ENCODE results near the gene TMEM183A. TPM values are rescaled to one million over a fixed set of nuclear protein-coding genes. Genes with fewer than 3 reads are reported as not detected.
A peak's percentile ranks its signal among the peaks of the same experiment; 100 is the strongest.

Gene TMEM183A
- total RNA-seq, 1 experiment from 2014 or later, result 59.1 TPM

DNA sequence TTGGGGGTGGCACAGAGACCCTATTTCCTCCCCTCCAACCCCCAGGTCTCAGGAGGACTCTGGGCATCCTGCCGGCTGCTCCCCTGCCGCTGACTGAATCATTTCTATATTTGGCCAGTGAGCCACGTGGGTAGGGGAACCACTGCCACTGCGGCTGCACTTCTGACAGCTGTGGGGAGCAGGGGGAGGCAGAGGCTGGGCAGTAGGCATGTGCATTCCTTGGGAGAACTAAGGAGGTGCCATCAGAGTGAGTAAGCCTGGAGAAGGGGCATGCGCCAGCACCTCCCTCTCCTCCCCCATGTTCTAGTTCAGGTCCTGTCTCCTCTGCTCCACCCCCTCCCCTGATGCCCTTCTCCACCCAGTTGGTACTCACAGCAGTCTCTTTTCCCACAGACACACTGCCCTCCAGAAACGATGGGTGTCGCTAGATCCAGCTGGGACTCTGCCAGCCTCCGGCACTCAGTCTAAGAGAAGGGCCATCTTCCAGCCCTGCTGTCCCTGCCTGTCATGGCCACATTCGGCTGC, 31.1 kb downstream of the TMEM183A start:
- no peaks in the 10 kb centered on the region for H3K27me3 ChIP-seq (ENCODE audit: control insufficient read depth, insufficient read depth, low read length)
- TF ChIP-seq SIN3A (IDR thresholded peaks at IDR 0.05; ENCODE audit: borderline replicate concordance, insufficient read depth, low read depth, low read length), result no peak
- ChIA-PET CTCF (interaction anchor here (0.6 to 2.6 kb wide), 4 partner anchors 12 to 178 kb away, joined by 3 to 43 read pairs (median 5); no protein-coding TSS in a partner anchor), POLR2A (no interaction called here)
- H3K36me3 ChIP-seq (ENCODE audit: control insufficient read depth, insufficient read depth, low read length), result no peaks in the 10 kb centered on the region
- ATAC-seq, result no peak
- no peak overlapping the region for H3K27ac ChIP-seq (ENCODE audit: low read length)
- H3K9me3 ChIP-seq (ENCODE audit: control insufficient read depth, insufficient read depth, low read depth, low read length), result no peaks in the 10 kb centered on the region
- no peak for DNase-seq (ENCODE audit: low read depth, low spot score)
- intact Hi-C loops (cut with micrococcal nuclease; ENCODE audit: unreplicated experiment), result loop anchor here (2.0 to 5.0 kb wide), 3 partner anchors 79 to 179 kb away; no protein-coding TSS in a partner anchor
- in situ Hi-C loops (cut with HindIII; ENCODE audit: low pct_unique_long_range_greater_than_20kb, low sequenced_read_pairs), result no loop called here
- no peak overlapping the region for H3K4me3 ChIP-seq (ENCODE audit: low read depth in 2 of 2, low read length in 2 of 2)
- BruUV-seq (replicated peaks), result no TSS peak
- no peaks in the 10 kb centered on the region for H3K4me1 ChIP-seq (ENCODE audit: control insufficient read depth, insufficient read depth, low read length)

DNA sequence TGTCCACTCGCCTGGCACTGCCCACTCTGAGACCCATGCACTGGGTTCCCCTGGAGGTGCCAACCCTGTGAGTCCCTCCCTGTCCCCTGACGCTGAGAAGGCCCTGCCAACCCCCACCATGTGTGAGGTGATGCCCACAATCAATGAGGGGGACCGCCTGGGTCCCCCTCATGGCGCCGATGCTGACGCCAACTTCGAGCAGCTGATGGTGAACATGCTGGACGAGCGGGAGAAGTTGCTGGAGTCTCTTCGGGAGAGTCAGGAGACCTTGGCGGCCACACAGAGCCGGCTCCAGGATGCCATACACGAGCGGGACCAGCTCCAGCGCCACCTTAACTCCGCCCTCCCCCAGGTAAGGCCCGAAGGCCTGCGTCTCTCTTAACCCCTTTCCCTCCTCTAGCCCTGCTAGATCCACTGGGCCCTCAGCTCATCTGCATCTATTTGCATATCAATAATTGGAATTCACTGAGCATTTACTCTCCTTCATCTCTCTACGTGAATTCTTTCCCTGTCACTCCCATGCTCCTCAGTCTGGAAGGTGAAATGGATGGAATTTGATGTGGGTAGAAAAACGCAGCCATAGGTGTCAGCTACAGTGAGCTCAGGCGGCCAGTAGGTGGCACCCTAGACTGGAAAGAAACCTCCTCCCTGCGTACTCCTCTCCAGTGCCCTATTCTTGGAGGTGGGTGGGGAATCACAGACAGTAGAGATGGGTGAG, 31.9 kb downstream of the TMEM183A start:
- peak; percentile 52 for DNase-seq (ENCODE audit: low read depth, low spot score)

More for the DNA sequence above, 31.9 kb downstream of the TMEM183A start:
- Histone ChIP-seq H3K27me3 (ENCODE audit: control insufficient read depth, insufficient read depth, low read length) (no peaks in the 10 kb centered on the region), H3K9me3 (ENCODE audit: control insufficient read depth, insufficient read depth, low read depth, low read length) (no peaks in the 10 kb centered on the region), H3K4me1 (ENCODE audit: control insufficient read depth, insufficient read depth, low read length) (no peaks in the 10 kb centered on the region), H3K27ac (ENCODE audit: low read length) (no peak overlapping the region), H3K4me3 (ENCODE audit: low read depth in 2 of 2, low read length in 2 of 2) (no peak overlapping the region), H3K36me3 (ENCODE audit: control insufficient read depth, insufficient read depth, low read length) (no peaks in the 10 kb centered on the region)
- peak; percentile 92 for ATAC-seq
- intact Hi-C loops (cut with micrococcal nuclease; ENCODE audit: unreplicated experiment), result loop anchor here (1.0 to 5.0 kb wide), 4 partner anchors 78 to 230 kb away; no protein-coding TSS in a partner anchor
- in situ Hi-C loops (cut with HindIII; ENCODE audit: low pct_unique_long_range_greater_than_20kb, low sequenced_read_pairs), result no loop called here
- CTCF ChIA-PET, result interaction anchor here (0.6 to 2.6 kb wide), 12 partner anchors 9 to 230 kb away, joined by 3 to 43 read pairs (median 6); partner anchors contain the start of gene PPFIA4
- POLR2A ChIA-PET, result no interaction called here
- no TSS peak for BruUV-seq (replicated peaks)
- TF ChIP-seq, protein P1, sequence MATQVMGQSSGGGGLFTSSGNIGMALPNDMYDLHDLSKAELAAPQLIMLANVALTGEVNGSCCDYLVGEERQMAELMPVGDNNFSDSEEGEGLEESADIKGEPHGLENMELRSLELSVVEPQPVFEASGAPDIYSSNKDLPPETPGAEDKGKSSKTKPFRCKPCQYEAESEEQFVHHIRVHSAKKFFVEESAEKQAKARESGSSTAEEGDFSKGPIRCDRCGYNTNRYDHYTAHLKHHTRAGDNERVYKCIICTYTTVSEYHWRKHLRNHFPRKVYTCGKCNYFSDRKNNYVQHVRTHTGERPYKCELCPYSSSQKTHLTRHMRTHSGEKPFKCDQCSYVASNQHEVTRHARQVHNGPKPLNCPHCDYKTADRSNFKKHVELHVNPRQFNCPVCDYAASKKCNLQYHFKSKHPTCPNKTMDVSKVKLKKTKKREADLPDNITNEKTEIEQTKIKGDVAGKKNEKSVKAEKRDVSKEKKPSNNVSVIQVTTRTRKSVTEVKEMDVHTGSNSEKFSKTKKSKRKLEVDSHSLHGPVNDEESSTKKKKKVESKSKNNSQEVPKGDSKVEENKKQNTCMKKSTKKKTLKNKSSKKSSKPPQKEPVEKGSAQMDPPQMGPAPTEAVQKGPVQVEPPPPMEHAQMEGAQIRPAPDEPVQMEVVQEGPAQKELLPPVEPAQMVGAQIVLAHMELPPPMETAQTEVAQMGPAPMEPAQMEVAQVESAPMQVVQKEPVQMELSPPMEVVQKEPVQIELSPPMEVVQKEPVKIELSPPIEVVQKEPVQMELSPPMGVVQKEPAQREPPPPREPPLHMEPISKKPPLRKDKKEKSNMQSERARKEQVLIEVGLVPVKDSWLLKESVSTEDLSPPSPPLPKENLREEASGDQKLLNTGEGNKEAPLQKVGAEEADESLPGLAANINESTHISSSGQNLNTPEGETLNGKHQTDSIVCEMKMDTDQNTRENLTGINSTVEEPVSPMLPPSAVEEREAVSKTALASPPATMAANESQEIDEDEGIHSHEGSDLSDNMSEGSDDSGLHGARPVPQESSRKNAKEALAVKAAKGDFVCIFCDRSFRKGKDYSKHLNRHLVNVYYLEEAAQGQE (IDR thresholded peaks at IDR 0.05; ENCODE audit: insufficient read depth in 1 of 2, low read depth in 2 of 2, low read length in 1 of 2), result no peak
- TF ChIP-seq, protein P2, sequence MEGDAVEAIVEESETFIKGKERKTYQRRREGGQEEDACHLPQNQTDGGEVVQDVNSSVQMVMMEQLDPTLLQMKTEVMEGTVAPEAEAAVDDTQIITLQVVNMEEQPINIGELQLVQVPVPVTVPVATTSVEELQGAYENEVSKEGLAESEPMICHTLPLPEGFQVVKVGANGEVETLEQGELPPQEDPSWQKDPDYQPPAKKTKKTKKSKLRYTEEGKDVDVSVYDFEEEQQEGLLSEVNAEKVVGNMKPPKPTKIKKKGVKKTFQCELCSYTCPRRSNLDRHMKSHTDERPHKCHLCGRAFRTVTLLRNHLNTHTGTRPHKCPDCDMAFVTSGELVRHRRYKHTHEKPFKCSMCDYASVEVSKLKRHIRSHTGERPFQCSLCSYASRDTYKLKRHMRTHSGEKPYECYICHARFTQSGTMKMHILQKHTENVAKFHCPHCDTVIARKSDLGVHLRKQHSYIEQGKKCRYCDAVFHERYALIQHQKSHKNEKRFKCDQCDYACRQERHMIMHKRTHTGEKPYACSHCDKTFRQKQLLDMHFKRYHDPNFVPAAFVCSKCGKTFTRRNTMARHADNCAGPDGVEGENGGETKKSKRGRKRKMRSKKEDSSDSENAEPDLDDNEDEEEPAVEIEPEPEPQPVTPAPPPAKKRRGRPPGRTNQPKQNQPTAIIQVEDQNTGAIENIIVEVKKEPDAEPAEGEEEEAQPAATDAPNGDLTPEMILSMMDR (IDR thresholded peaks at IDR 0.05), result peak; percentile 93

Data from Panc1 (cell line).